Activated CD8-positive, alpha-beta memory T cell treated with anti-CD3 and anti-CD28 coated beads for 36 hours (primary cell): ENCODE results near the gene PTGES2. TPM values are rescaled to one million over a fixed set of nuclear protein-coding genes. Genes with fewer than 3 reads are reported as not detected.
"Not testable (repeated sequence)": the region's sequence is repeated elsewhere in the genome, so short reads cannot be mapped to it uniquely, and the experiment has no call there.

Source experiments
- CTCF ChIA-PET: fragments of 350-600 bp; sonication (Branson Sonifier 250); formaldehyde crosslinking; loops from one replicate; lab custom pipeline; 2021; ENCODE audit warnings: antibody characterized with exemption; lab: Charles Lee
- POLR2A ChIA-PET: fragments of 350-600 bp; sonication (Branson Sonifier 250); formaldehyde crosslinking; loops from one replicate; lab custom pipeline; 2021; ENCODE audit warnings: antibody characterized with exemption; lab: Charles Lee
- total RNA-seq, 2 experiments: library from RNA; stranded (reverse); gene quantifications; one replicate each; pipeline ENCODE4 v1.2.3, GENCODE V29; 2021

The PTGES2 gene
- total RNA-seq, 2 experiments from 2014 or later = 68.3 to 68.6 TPM

GRCh38 chr9:128142596-128142995, 15.1 kb upstream of the PTGES2 start:
- ChIA-PET CTCF (interaction anchor here (1.7 kb wide), 1 partner anchor 25 kb away, joined by 8 read pairs; no protein-coding TSS in a partner anchor), POLR2A (interaction anchor here (0.7 kb wide), 1 partner anchor 132 kb away, joined by 5 read pairs; no protein-coding TSS in a partner anchor)

- CTCF ChIA-PET = interaction anchor here (1.7 kb wide), 2 partner anchors 13 to 24 kb away, joined by 6 to 8 read pairs; no protein-coding TSS in a partner anchor
- POLR2A ChIA-PET = no interaction called here
Measured at GRCh38 chr9:128142061-128142460, 14.5 kb upstream of the PTGES2 start.

- ChIA-PET POLR2A (no interaction called here), CTCF (interaction anchor here (1.7 kb wide), 2 partner anchors 13 to 24 kb away, joined by 6 to 8 read pairs; no protein-coding TSS in a partner anchor)
Measured at GRCh38 chr9:128141604-128142003, 14.1 kb upstream of the PTGES2 start.

GRCh38 chr9:128139621-128140020, 12.1 kb upstream of the PTGES2 start:
- POLR2A ChIA-PET = no interaction called here
- CTCF ChIA-PET = no interaction called here

- ChIA-PET POLR2A (no interaction called here), CTCF (no interaction called here)
Measured at GRCh38 chr9:128138001-128138400, 10.5 kb upstream of the PTGES2 start.

GRCh38 chr9:128136816-128137793, 9.6 kb upstream of the PTGES2 start:
- CTCF ChIA-PET = interaction anchor here (0.9 kb wide), 1 partner anchor 20 kb away, joined by 4 read pairs; no protein-coding TSS in a partner anchor
- POLR2A ChIA-PET = no interaction called here

GRCh38 chr9:128135561-128135960, 8.0 kb upstream of the PTGES2 start:
- POLR2A ChIA-PET, CTCF ChIA-PET: not testable (repeated sequence)

GRCh38 chr9:128132139-128132538, 4.6 kb upstream of the PTGES2 start:
- CTCF ChIA-PET, POLR2A ChIA-PET: not testable (repeated sequence)

- POLR2A ChIA-PET, CTCF ChIA-PET: not testable (repeated sequence)
Measured at GRCh38 chr9:128131346-128131745, 3.8 kb upstream of the PTGES2 start.

- CTCF ChIA-PET, POLR2A ChIA-PET: not testable (repeated sequence)
Measured at GRCh38 chr9:128130651-128131050, 3.1 kb upstream of the PTGES2 start.

- POLR2A ChIA-PET = not testable (repeated sequence)
- CTCF ChIA-PET = interaction anchor here (2.0 kb wide), 2 partner anchors 12 to 14 kb away, joined by 7 to 13 read pairs; no protein-coding TSS in a partner anchor
Measured at GRCh38 chr9:128129976-128130590, 2.6 kb upstream of the PTGES2 start.

GRCh38 chr9:128128836-128129590, 1.5 kb upstream of the PTGES2 start:
- POLR2A ChIA-PET = no interaction called here
- CTCF ChIA-PET = interaction anchor here (0.7 to 2.0 kb wide), 5 partner anchors 11 to 46 kb away, joined by 3 to 13 read pairs (median 6); no protein-coding TSS in a partner anchor

GRCh38 chr9:128127990-128128835, 684 bp upstream of the PTGES2 start:
- ChIA-PET POLR2A (interaction anchor here (0.8 kb wide), 1 partner anchor 191 kb away, joined by 3 read pairs; no protein-coding TSS in a partner anchor), CTCF (interaction anchor here (0.7 to 2.0 kb wide), 5 partner anchors 10 to 45 kb away, joined by 3 to 13 read pairs (median 6); no protein-coding TSS in a partner anchor)

GRCh38 chr9:128125580-128126354, 1.8 kb downstream of the PTGES2 start:
- CTCF ChIA-PET = interaction anchor here (1.2 to 1.6 kb wide), 7 partner anchors 8 to 91 kb away, joined by 3 to 9 read pairs (median 5); no protein-coding TSS in a partner anchor
- POLR2A ChIA-PET = no interaction called here

GRCh38 chr9:128124873-128125579, 2.5 kb downstream of the PTGES2 start:
- ChIA-PET POLR2A (no interaction called here), CTCF (interaction anchor here (1.2 to 1.6 kb wide), 4 partner anchors 9 to 89 kb away, joined by 3 to 9 read pairs (median 6); no protein-coding TSS in a partner anchor)

GRCh38 chr9:128124451-128124850, 3.1 kb downstream of the PTGES2 start:
- POLR2A ChIA-PET = interaction anchor here (0.7 kb wide), 1 partner anchor 14 kb away, joined by 7 read pairs; no protein-coding TSS in a partner anchor
- CTCF ChIA-PET = interaction anchor here (1.3 to 1.6 kb wide), 3 partner anchors 8 to 89 kb away, joined by 3 to 9 read pairs (median 6); no protein-coding TSS in a partner anchor
